HCT116 (cell line): Measurements from ENCODE around the gene DYNC2H1. TPM values are rescaled to one million over a fixed set of nuclear protein-coding genes. Genes with fewer than 3 reads are reported as not detected.

Experiments
- ATAC-seq: fragments of 200-7000 bp; cut with Tn5 transposase; 2 replicates; pipeline ENCODE4 v1.9.1; 2020; ENCODE audit warnings: mild to moderate bottlenecking, moderate library complexity
- BruUV-seq: library from RNA; stranded (reverse); fragments of 400-500 nt; replicated peaks from 2 replicates; lab custom pipeline; 2021; lab: Mats Ljungman, UMichigan
- CTCF ChIA-PET: fragments of 300-600 bp; sonication (Branson Sonifier 250); formaldehyde crosslinking; loops from one replicate; lab custom pipeline; 2021; ENCODE audit warnings: antibody characterized with exemption; lab: Charles Lee
- POLR2A ChIA-PET: fragments of 300-600, 350-600 bp; sonication (Branson Sonifier 250); formaldehyde crosslinking; loops from one replicate; lab custom pipeline; 2021; ENCODE audit warnings: antibody characterized with exemption; lab: Charles Lee
- RAD21 ChIA-PET, 2 experiments: fragments of 300-600 bp; sonication (Branson Sonifier 250); formaldehyde crosslinking; loops; one replicate each; lab custom pipeline; 2023; ENCODE audit warnings: low total read pairs in 2 of 2; ENCODE audit not compliant: uncharacterized antibody in 2 of 2, unreplicated experiment in 2 of 2, low non-redundant PET in 1 of 2; lab: Charles Lee
- DNase-seq: peaks from one replicate; pipeline ENCODE4 v3.0.0-alpha.2; 2010; ENCODE audit warnings: low read depth, low spot score
- H2AFZ ChIP-seq: fragments of 200-600 bp; shearing (Covaris generic), sonication (generic); 2 replicates; pipeline ENCODE4 v1.6.1; 2017; ENCODE audit warnings: low read depth, mixed run types, mixed read lengths, antibody characterized with exemption, low read length; ENCODE audit not compliant: poor library complexity, severe bottlenecking
- H3K27ac ChIP-seq: 2 replicates; pipeline ENCODE4 v1.5.1; 2012; ENCODE audit warnings: low read depth, low read length
- H3K27me3 ChIP-seq: fragments of 200-600 bp; sonication (generic); 2 replicates; pipeline ENCODE4 v1.6.1; 2016; ENCODE audit warnings: mixed run types, low read length, mixed read lengths; ENCODE audit not compliant: insufficient read depth
- H3K36me3 ChIP-seq, 2 experiments: fragments of 200-500 bp in 1 of 2; fragments of 200-600 bp in 1 of 2; sonication (Bioruptor generic) in 1 of 2; sonication (generic) in 1 of 2; 2 replicates each; pipeline versions ENCODE4 v1.5.1 to v1.6.1; 2014 to 2016; ENCODE audit warnings: low read length in 2 of 2, inconsistent platforms in 1 of 2, mixed read lengths in 1 of 2, mixed run types in 1 of 2; ENCODE audit not compliant: insufficient read depth in 2 of 2, control insufficient read depth in 1 of 2
- H3K4me1 ChIP-seq, 2 experiments: fragments of 200-600 bp in 1 of 2; sonication (generic) in 1 of 2; 2 replicates each; pipeline versions ENCODE4 v1.5.1 to v1.6.1; 2012 to 2017; ENCODE audit warnings: low read length in 2 of 2, inconsistent platforms in 1 of 2, mild to moderate bottlenecking in 1 of 2, mixed read lengths in 1 of 2, mixed run types in 1 of 2, moderate library complexity in 1 of 2; ENCODE audit not compliant: insufficient read depth in 2 of 2, control insufficient read depth in 1 of 2
- H3K4me2 ChIP-seq: fragments of 200-600 bp; sonication (generic); 2 replicates; pipeline ENCODE4 v1.6.1; 2017; ENCODE audit warnings: mixed run types, low read length, mixed read lengths
- H3K4me3 ChIP-seq, 2 experiments: fragments of 200-600 bp in 1 of 2; sonication (generic) in 1 of 2; replicated peaks in 1 of 2; 2 replicates each; pipeline ENCODE4 v1.5.1; 2011 to 2016; ENCODE audit warnings: low read length in 2 of 2, control low read depth in 1 of 2, low read depth in 1 of 2, mild to moderate bottlenecking in 1 of 2, mixed read lengths in 1 of 2, mixed run types in 1 of 2
- H3K79me2 ChIP-seq: fragments of 200-600 bp; sonication (generic); 2 replicates; pipeline ENCODE4 v1.6.1; 2017; ENCODE audit warnings: mild to moderate bottlenecking, mixed run types, low read length, moderate library complexity, mixed read lengths; ENCODE audit not compliant: insufficient read depth
- H3K9ac ChIP-seq: fragments of 200-600 bp; sonication (generic); 2 replicates; pipeline ENCODE4 v1.6.1; 2016; ENCODE audit warnings: low read length, mixed read lengths
- H3K9me2 ChIP-seq: fragments of 200-600 bp; sonication (generic), shearing (Covaris generic); 2 replicates; pipeline ENCODE4 v1.6.1; 2017; ENCODE audit warnings: mixed run types, mild to moderate bottlenecking, moderate library complexity; ENCODE audit not compliant: insufficient read depth
- H3K9me3 ChIP-seq, 2 experiments: fragments of 200-500 bp in 1 of 2; fragments of 200-600 bp in 1 of 2; sonication (Bioruptor generic) in 1 of 2; sonication (generic) in 1 of 2; 2 replicates each; pipeline ENCODE4 v1.6.1; 2014 to 2017; ENCODE audit warnings: low read length in 2 of 2, mixed read lengths in 2 of 2, inconsistent platforms in 1 of 2, low read depth in 1 of 2, mild to moderate bottlenecking in 1 of 2, mixed run types in 1 of 2, moderate library complexity in 1 of 2; ENCODE audit not compliant: control insufficient read depth in 1 of 2, insufficient read depth in 1 of 2
- H4K20me1 ChIP-seq: fragments of 200-600 bp; sonication (generic), shearing (Covaris generic); 2 replicates; pipeline ENCODE4 v1.6.1; 2017; ENCODE audit warnings: mixed run types, mild to moderate bottlenecking, moderate library complexity; ENCODE audit not compliant: insufficient read depth
- ATF3 ChIP-seq: IDR thresholded peaks from 2 replicates; pipeline ENCODE4 v1.6.1; 2012
- CTCF ChIP-seq, 3 experiments: fragments of 200-600 bp in 1 of 3; sonication (generic) in 1 of 3; IDR thresholded peaks in 2 of 3; conservative IDR thresholded peaks in 1 of 3; 2 replicates each; pipeline ENCODE4 v1.5.1; 2012 to 2017; ENCODE audit warnings: low read depth in 2 of 3, low read length in 2 of 3, antibody characterized with exemption in 1 of 3, borderline replicate concordance in 1 of 3, control low read depth in 1 of 3, mild to moderate bottlenecking in 1 of 3, mixed read lengths in 1 of 3, mixed run types in 1 of 3, moderate library complexity in 1 of 3; ENCODE audit not compliant: insufficient read depth in 1 of 3
- EGR1 ChIP-seq: IDR thresholded peaks from 2 replicates; pipeline ENCODE4 v1.6.1; 2012; ENCODE audit warnings: low read depth
- ELF1 ChIP-seq: IDR thresholded peaks from 2 replicates; pipeline ENCODE4 v1.6.1; 2012; ENCODE audit warnings: low read depth, borderline replicate concordance
- EZH2phosphoT487 ChIP-seq: fragments of 200-600 bp; IDR thresholded peaks from 2 replicates; pipeline ENCODE4 v1.6.1; 2018; ENCODE audit warnings: antibody characterized with exemption, borderline replicate concordance
- RAD21 ChIP-seq: IDR thresholded peaks from 2 replicates; pipeline ENCODE4 v1.6.1; 2012; ENCODE audit warnings: low read depth, mild to moderate bottlenecking
- ZBTB33 ChIP-seq: IDR thresholded peaks from 2 replicates; pipeline ENCODE4 v1.6.1; 2011; ENCODE audit warnings: mild to moderate bottlenecking, low read length, moderate library complexity; ENCODE audit not compliant: insufficient replicate concordance; ENCODE audit errors: extremely low read depth
- ZFX ChIP-seq: fragments of 450-650 bp; IDR thresholded peaks from 2 replicates; pipeline ENCODE4 v1.6.1; 2017
- intact Hi-C: fragments of 100-400 bp; cut with micrococcal nuclease; formaldehyde crosslinking; loops from 2 replicates; pipeline ENCODE4 v1.10.0; 2022
- total RNA-seq: library from RNA; stranded (reverse); gene quantifications from one replicate; pipeline ENCODE4 v1.2.1, GENCODE V29; 2021; ENCODE audit not compliant: unreplicated experiment

Gene DYNC2H1
- total RNA-seq, 1 experiment from 2014 or later = 1.5 TPM

- no peak for TF ChIP-seq EZH2phosphoT487
- no peak for TF ChIP-seq CTCF (IDR thresholded peaks at IDR 0.05 in 2 of 3, conservative IDR thresholded peaks at IDR 0.05 in 1 of 3; ENCODE audit: borderline replicate concordance in 1 of 3, insufficient read depth in 1 of 3, low read depth in 2 of 3, low read length in 2 of 3)
- no peak for TF ChIP-seq ELF1
- TF ChIP-seq EGR1 = no peak
These were observed 172.1 kb downstream of the DYNC2H1 start (continued) for GRCh38 chr11:103281301-103281700.

- ATAC-seq = no peak
- POLR2A ChIA-PET = no interaction called here
- Histone ChIP-seq H3K36me3 (no peaks in the 10 kb centered on the region), H4K20me1 (no peaks in the 10 kb centered on the region), H3K27me3 (no peaks in the 10 kb centered on the region), H3K4me3 (no peak overlapping the region)
- no TSS peak for BruUV-seq
- no peak for TF ChIP-seq ZBTB33
- TF ChIP-seq ZFX = no peak
- TF ChIP-seq ATF3 = no peak
- no peak for TF ChIP-seq RAD21
- TF ChIP-seq, all 23 proteins: peak for 0
- H3K9me2 ChIP-seq = no peaks in the 10 kb centered on the region
- no peak overlapping the region for H3K4me2 ChIP-seq
- no peak overlapping the region for H3K9ac ChIP-seq
- ChIA-PET CTCF (no interaction called here), RAD21 (no interaction called here)
- intact Hi-C loops = no loop called here
- H3K4me1 ChIP-seq = no peaks in the 10 kb centered on the region
- H3K9me3 ChIP-seq = no peaks in the 10 kb centered on the region
- no peak for DNase-seq
- no peaks in the 10 kb centered on the region for H3K79me2 ChIP-seq
- H3K27ac ChIP-seq = no peak overlapping the region
- no peak overlapping the region for H2AFZ ChIP-seq
These were observed 175.0 kb downstream of the DYNC2H1 start for GRCh38 chr11:103284260-103284659.
